DND-41 (cell line): Measurements from ENCODE around the gene TSPAN14.

Experiments
- ATAC-seq: fragments of 200-7000 bp; cut with Tn5 transposase; 3 replicates; pipeline ENCODE4 v1.9.1; 2021; ENCODE audit warnings: low read depth; ENCODE audit not compliant: insufficient read depth
- DNase-seq: peaks from one replicate; pipeline ENCODE4 v3.0.0-alpha.2; 2020
- H2AFZ ChIP-seq: 2 replicates; pipeline ENCODE4 v1.6.0; 2012; ENCODE audit warnings: low read depth, low read length
- H3K27ac ChIP-seq: 2 replicates; pipeline ENCODE4 v1.5.1; 2012; ENCODE audit warnings: low read length, inconsistent platforms
- H3K27me3 ChIP-seq: fragments of 200-600 bp; sonication (generic); 2 replicates; pipeline ENCODE4 v1.6.0; 2012; ENCODE audit warnings: low read length, mild to moderate bottlenecking, inconsistent platforms; ENCODE audit not compliant: insufficient read depth, poor library complexity
- H3K36me3 ChIP-seq: 2 replicates; pipeline ENCODE4 v1.5.1; 2012; ENCODE audit warnings: low read length, inconsistent platforms; ENCODE audit not compliant: insufficient read depth
- H3K4me1 ChIP-seq: 2 replicates; pipeline ENCODE4 v1.5.1; 2012; ENCODE audit warnings: mild to moderate bottlenecking, low read length; ENCODE audit not compliant: insufficient read depth
- H3K4me2 ChIP-seq: 2 replicates; pipeline ENCODE4 v1.6.0; 2012; ENCODE audit warnings: mild to moderate bottlenecking, moderate library complexity, low read length, inconsistent platforms; ENCODE audit not compliant: insufficient read depth
- H3K4me3 ChIP-seq, 2 experiments: fragments of 200-600 bp in 1 of 2; shearing (Covaris generic) in 1 of 2; 2 replicates each; pipeline ENCODE4 v1.5.1; 2012 to 2016; ENCODE audit warnings: inconsistent platforms in 2 of 2, low read length in 2 of 2, mild to moderate bottlenecking in 2 of 2, low read depth in 1 of 2, moderate library complexity in 1 of 2
- H3K79me2 ChIP-seq: 2 replicates; pipeline ENCODE4 v1.6.0; 2012; ENCODE audit warnings: low read length, inconsistent platforms; ENCODE audit not compliant: insufficient read depth
- H3K9ac ChIP-seq: 2 replicates; pipeline ENCODE4 v1.6.0; 2012; ENCODE audit warnings: low read depth, mild to moderate bottlenecking, inconsistent platforms, low read length, moderate library complexity
- H3K9me3 ChIP-seq: 2 replicates; pipeline ENCODE4 v1.5.1; 2012; ENCODE audit warnings: low read length, moderate library complexity, mild to moderate bottlenecking, inconsistent platforms; ENCODE audit not compliant: insufficient read depth, severe bottlenecking
- H4K20me1 ChIP-seq: 2 replicates; pipeline ENCODE4 v1.6.0; 2012; ENCODE audit warnings: low read length; ENCODE audit not compliant: insufficient read depth
- EZH2 ChIP-seq: IDR thresholded peaks from 3 replicates; pipeline ENCODE4 v1.6.1; 2012; ENCODE audit warnings: borderline replicate concordance, low read depth, mild to moderate bottlenecking, moderate library complexity, low read length, inconsistent platforms; ENCODE audit not compliant: severe bottlenecking
- TF ChIP-seq, protein P1 (sequence below): IDR thresholded peaks from 2 replicates; pipeline ENCODE4 v1.5.1; 2012; ENCODE audit warnings: borderline replicate concordance, low read length, moderate library complexity, mild to moderate bottlenecking; ENCODE audit not compliant: poor library complexity, severe bottlenecking; ENCODE audit errors: extremely low read depth

Gene TSPAN14

GRCh38 chr10:80561950-80562349, 107.8 kb downstream of the TSPAN14 start:
- Histone ChIP-seq H3K27ac (no peak overlapping the region), H3K4me3 (no peak overlapping the region), H3K27me3 (no peaks in the 10 kb centered on the region), H3K36me3 (no peaks in the 10 kb centered on the region), H3K9ac (no peak overlapping the region), H3K4me1 (no peaks in the 10 kb centered on the region), H3K79me2 (no peaks in the 10 kb centered on the region), H3K4me2 (no peak overlapping the region), H2AFZ (no peak overlapping the region), H4K20me1 (no peaks in the 10 kb centered on the region), H3K9me3 (no peaks in the 10 kb centered on the region)
- no peak for TF ChIP-seq EZH2
- TF ChIP-seq, protein P1, sequence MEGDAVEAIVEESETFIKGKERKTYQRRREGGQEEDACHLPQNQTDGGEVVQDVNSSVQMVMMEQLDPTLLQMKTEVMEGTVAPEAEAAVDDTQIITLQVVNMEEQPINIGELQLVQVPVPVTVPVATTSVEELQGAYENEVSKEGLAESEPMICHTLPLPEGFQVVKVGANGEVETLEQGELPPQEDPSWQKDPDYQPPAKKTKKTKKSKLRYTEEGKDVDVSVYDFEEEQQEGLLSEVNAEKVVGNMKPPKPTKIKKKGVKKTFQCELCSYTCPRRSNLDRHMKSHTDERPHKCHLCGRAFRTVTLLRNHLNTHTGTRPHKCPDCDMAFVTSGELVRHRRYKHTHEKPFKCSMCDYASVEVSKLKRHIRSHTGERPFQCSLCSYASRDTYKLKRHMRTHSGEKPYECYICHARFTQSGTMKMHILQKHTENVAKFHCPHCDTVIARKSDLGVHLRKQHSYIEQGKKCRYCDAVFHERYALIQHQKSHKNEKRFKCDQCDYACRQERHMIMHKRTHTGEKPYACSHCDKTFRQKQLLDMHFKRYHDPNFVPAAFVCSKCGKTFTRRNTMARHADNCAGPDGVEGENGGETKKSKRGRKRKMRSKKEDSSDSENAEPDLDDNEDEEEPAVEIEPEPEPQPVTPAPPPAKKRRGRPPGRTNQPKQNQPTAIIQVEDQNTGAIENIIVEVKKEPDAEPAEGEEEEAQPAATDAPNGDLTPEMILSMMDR: no peak
- DNase-seq (no peak), ATAC-seq (no peak)

- no peak overlapping the region for H2AFZ ChIP-seq
- no peak overlapping the region for H3K4me3 ChIP-seq
- TF ChIP-seq, protein P1: no peak
- no peak for TF ChIP-seq EZH2
- no peak for DNase-seq
- H3K79me2 ChIP-seq: no peaks in the 10 kb centered on the region
- no peaks in the 10 kb centered on the region for H4K20me1 ChIP-seq
- no peak for ATAC-seq
- H3K4me2 ChIP-seq: no peak overlapping the region
- no peak overlapping the region for H3K27ac ChIP-seq
- H3K9ac ChIP-seq: no peak overlapping the region
- H3K36me3 ChIP-seq: no peaks in the 10 kb centered on the region
- H3K4me1 ChIP-seq: no peaks in the 10 kb centered on the region
- H3K27me3 ChIP-seq: no peaks in the 10 kb centered on the region
- no peaks in the 10 kb centered on the region for H3K9me3 ChIP-seq
Observed at GRCh38 chr10:80567292-80567691, 113.2 kb downstream of the TSPAN14 start.

- no peak overlapping the region for H3K27ac ChIP-seq
- no peak for TF ChIP-seq EZH2
- TF ChIP-seq, protein P1: no peak
- H3K9me3 ChIP-seq: no peaks in the 10 kb centered on the region
- H3K9ac ChIP-seq: no peak overlapping the region
- no peak overlapping the region for H3K4me2 ChIP-seq
- H4K20me1 ChIP-seq: no peaks in the 10 kb centered on the region
- no peaks in the 10 kb centered on the region for H3K79me2 ChIP-seq
- H3K36me3 ChIP-seq: no peaks in the 10 kb centered on the region
- no peaks in the 10 kb centered on the region for H3K27me3 ChIP-seq
- H3K4me3 ChIP-seq: no peak overlapping the region
- H2AFZ ChIP-seq: no peak overlapping the region
- no peak for DNase-seq
- ATAC-seq: no peak
- H3K4me1 ChIP-seq: no peaks in the 10 kb centered on the region
Observed at GRCh38 chr10:80569131-80569895, 115.2 kb downstream of the TSPAN14 start.
